Hindlimb muscle (tissue), 1 donor: ENCODE data around the gene TMEM45A. TPM values are rescaled to one million over a fixed set of nuclear protein-coding genes. Genes with fewer than 3 reads are reported as not detected.
"Not testable (repeated sequence)": the region's sequence is repeated elsewhere in the genome, so short reads cannot be mapped to it uniquely, and the experiment has no call there.

Experiments
- DNase-seq: peaks from one replicate; pipeline ENCODE4 v3.0.0-alpha.2; 2013
- polyA plus RNA-seq: library from polyadenylated mRNA; unstranded; fragments of 120-200 nt; gene quantifications from one replicate; pipeline ENCODE4 v1.2.1, GENCODE V29; 2013; ENCODE audit not compliant: insufficient read length

The TMEM45A gene
- polyA plus RNA-seq, 1 donor: 12.1 TPM

- no peak for DNase-seq
Measured at GRCh38 chr3:100535610-100535943, 43.2 kb downstream of the TMEM45A start.

DNA sequence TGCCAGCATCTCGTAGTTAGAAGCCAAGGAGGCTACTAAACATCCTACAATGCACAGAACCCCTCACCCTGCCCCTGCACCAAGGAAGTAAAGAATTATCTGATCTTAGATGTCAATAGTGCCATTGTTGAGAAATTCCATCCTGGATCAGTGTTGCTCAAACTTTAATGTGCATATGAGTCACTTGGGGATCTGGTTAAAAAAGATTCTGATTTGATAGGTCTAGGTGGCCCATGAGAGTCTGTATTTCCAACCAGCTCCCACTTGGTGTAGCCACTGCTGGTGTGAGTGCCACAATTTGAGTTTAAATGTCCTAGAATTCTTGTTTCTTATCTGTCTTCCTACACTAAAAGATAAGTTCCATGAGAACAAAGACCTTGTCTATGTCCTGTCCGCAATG, 43.7 kb downstream of the TMEM45A start:
- DNase-seq: no peak

DNA sequence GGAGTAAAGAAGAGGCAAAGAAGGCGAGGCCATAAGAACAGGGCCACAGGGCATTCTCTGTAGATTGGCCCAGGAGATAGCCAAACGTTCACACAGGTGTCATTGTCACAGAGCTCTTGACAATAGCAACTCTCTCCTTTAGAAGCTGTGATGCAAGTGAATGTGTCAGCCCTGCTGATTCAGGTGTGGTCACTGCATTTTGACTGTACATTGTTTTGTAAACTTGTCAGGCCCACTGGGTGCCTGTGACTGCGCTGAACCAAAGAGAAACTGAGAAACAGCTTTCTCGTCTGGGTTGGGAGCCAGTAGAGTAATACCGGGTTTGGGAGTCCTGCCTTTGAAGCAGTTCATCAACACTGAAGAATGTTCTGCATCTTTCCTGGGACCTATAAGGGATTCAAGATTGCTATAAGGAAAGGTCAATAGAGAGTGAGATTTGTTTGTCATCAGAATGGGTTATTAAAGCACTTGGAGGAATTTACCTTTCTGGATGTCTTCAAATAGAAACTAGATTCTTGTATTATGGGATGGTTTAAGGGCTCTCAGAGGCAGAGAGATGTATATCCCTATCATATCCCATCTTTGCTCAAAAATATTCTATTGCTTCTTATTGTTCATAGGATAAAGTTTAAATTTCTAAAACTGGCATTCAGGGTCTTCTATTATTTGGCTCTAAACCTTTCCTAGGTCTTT, 45.4 kb downstream of the TMEM45A start:
- DNase-seq: no peak

DNA sequence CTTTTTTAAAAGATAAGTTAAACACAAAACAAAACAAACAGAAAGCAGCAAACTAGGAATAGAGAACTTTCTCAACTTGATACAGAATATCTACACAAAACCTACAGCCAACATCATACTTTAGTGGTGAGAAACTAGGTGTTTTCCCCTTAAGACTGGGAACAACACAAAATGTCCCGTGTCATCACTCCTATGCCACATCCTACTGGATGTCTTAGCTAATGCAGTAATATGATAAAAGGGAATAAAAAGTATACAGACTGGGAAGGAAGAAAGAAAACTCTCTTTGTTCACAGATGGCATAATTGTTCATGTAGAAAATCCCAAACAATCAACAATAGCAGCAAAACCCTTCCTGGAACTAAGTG, 45.9 kb downstream of the TMEM45A start:
- no peak for DNase-seq

- DNase-seq: no peak
Measured at GRCh38 chr3:100540791-100541334, 48.4 kb downstream of the TMEM45A start.

GRCh38 chr3:100541428-100541827, 49.0 kb downstream of the TMEM45A start:
- DNase-seq: not testable (repeated sequence)

GRCh38 chr3:100545371-100545770, 53.0 kb downstream of the TMEM45A start:
- DNase-seq: no peak

DNA sequence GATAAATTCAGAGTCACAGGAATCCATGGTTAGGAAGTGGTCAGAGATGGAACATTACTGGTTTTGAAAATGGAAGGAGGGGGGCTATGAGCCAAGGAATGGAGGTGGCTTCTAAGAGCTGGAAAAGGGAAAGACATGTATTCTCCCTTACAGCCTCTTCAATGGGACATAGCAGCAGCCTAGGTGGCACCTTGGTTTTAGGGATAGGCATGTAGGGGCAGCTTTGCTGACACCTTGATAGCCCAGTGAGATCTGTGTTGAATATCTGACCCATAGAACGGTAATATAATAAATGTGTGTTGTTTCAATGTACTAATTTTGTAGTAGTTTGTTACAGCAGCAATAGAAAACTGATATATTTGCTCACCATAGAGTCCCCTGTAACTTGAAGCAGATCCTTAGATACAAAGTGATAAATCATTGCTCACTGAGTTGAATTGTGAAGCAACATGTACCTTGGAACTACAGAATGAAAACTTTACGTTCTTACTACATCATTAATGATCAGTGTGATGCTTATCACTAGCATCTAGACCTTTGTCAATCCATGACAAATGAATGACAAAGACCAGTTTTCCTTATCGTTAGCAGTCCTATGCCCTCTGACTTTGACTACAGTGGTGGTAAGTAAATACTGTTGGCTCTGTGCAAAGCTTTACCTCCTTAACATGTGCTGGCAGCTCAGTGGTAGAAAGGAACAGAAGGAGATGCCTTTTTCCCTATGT, 53.8 kb downstream of the TMEM45A start:
- no peak for DNase-seq

DNA sequence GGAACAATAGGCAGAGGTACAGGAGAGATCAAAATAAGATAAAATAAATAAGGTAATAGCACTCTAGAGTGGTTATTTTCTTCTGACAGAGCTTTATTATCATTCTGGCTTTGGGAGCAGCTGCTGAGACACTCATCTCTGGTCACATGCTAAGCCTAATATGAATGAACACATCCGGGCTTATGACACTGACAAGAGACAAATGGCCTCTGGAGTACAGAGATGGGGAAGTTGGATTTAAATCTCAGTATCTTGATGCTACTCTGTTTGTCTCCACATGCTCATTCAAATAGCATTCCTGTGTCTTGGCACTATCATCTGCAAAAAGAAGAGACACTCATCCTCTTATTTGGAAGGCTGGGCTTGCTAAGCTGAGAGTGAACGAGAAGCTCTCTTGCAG, 55.6 kb downstream of the TMEM45A start:
- no peak for DNase-seq

DNA sequence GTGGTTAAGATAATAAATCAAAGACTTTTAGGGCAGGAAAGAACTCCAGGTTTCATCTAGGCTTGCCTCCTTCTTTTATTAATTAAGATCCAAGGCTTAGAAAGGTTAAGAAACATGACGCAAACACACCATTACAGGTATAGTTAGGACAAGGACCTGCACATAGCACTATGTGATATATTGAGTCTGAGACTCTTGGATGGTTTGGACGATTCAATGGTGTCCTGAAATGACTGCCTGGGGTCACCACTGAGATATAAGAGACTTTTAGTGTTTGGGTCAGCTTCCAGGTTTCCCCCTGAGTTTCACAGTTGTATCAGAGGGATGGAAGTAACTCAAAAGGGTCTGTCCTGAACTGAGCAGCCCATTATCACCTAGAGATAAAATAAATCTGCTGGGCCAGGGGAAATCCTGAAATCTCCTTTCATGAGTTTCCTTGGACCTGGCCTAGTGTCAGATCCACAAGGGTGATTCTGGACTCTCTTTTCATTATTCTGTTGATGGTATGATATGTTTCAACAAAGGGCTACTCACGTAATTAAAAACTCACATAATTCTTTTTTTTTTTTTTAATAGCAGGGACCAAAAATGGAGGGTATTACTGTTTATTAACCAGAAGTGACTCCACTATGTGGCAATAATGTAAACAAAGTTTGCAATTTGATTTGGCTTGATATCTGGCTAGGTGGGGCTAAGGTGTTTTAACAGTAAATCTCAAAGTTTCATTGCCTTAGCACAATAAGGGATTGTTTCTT, 61.4 kb downstream of the TMEM45A start:
- no peak for DNase-seq

DNA sequence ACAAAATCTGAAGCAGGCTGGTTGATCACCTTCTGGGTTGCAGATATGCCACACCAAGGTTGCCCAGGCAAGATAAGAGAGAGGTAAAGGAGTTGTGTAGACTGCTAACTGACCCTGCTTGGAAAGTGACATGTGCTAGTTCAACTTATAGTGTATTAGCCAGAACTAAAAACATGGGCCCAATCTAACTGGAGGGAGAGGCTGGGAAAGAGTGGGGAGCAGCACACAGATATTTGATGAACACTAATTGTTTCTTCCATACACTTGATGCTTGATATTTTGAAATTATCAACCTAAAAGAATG, 61.9 kb downstream of the TMEM45A start:
- no peak for DNase-seq

- DNase-seq: no peak
Measured at GRCh38 chr3:100556673-100557310, 64.4 kb downstream of the TMEM45A start.

DNA sequence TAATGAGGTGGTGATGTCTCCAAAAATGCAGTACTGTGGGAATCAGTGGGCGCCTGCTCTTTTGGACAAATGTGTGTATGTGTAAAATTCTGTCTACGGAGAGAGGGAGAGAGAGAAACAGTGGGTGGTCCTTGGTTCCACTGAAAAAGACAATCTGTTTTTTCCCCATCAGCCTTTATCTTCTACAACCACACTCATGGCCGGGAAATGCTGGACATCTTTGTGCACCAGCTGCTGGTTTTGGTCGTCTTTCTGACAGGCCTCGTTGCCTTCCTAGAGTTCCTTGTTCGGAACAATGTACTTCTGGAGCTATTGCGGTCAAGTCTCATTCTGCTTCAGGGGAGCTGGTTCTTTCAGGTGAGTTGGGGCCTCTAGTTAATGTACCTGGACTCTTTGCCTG, 65.8 kb downstream of the TMEM45A start:
- no peak for DNase-seq

DNA sequence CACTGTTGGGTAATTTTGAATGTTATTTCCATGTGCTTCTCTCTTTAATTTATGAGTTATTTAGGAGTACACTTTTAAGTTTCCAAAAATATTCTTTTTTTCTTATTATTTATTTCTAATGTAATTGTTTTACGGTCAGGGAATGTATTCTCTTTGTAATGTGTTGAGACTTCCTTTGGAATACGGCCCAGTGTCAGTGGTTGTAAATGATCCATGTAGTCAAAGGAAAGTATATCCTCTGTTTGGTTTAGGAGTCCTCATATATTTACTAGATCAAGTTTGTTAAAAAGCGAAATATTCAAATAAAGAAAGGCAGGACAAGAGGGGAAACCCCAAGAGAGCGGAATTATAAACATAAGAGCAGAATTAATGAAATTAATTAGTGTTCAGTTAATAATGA, 68.0 kb downstream of the TMEM45A start:
- no peak for DNase-seq

- DNase-seq: no peak
Measured at GRCh38 chr3:100561459-100562158, 69.2 kb downstream of the TMEM45A start.

DNA sequence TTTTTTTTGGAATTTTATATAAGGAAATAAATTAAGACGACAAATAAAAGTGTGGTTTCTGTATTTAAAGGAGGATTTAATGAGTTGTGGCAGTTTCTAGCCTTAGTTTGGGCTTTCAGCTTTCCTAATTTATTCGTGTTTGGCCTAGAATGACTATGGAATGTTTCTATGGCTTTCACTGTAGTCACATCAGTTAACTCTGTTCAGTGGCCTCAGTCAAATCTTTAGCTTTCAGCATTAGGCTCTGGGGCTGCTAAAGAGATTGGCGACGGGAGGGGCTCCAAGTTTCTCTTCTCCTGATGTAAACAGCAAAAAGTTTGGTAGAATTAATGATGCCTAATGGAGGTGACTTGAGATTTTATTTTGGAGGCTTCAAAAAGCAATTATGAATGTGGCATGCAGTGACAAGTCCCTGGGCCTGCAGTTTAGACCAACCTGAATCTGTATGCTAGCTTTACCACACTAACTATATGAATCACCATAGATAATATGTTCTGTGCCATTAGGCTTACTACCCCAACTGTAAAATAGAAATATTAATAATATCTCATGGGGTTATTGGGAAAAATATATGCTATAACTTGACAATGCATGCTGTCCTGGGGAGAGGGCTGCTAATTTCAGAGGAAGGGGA, 69.9 kb downstream of the TMEM45A start:
- no peak for DNase-seq

- DNase-seq: no peak
Measured at GRCh38 chr3:100563228-100563627, 70.8 kb downstream of the TMEM45A start.

DNA sequence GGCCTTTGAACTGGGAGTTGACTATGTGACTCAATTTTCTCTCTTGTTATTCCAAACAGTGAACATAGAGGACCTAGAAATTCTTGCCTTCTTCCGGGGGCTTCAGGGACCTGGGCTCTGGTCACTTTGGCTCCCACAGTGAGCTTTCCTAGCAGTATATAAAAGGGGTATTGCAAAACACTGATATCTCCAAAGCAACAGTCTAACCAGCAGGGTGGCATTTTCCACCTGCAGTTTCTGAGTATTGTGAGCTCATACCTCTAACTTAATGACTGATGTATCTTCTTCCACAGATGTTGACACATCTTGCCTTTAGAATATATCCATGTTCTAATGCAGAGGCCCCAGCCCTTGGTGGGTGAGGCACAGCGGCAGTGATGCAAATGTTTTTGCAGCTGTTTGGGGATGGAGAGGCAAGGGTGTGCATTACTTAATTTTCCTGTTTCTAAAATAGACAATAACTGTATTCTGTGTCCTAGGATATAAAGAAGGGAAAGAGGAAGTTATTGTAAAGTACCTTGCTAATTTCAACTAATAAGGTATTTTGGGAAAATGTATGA, 71.3 kb downstream of the TMEM45A start:
- no peak for DNase-seq

DNA sequence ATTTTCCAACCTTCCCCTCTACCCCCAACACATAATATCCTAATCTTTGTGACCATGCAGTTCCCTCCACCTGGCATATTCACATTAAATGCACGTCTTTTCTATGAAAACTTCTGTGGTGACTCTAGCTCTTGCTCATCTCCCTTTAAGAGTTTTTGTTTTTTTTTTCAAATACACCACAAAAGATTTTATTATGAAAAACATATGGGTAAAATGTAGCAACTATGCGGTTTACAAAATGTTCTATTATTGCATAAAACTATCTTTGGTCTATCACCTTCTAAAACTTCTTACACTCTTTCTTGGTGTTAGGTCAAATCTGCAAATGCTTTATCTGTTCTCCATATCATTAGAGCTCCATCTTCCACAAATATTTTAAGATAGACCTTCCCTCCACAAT, 78.4 kb downstream of the TMEM45A start:
- no peak for DNase-seq

DNA sequence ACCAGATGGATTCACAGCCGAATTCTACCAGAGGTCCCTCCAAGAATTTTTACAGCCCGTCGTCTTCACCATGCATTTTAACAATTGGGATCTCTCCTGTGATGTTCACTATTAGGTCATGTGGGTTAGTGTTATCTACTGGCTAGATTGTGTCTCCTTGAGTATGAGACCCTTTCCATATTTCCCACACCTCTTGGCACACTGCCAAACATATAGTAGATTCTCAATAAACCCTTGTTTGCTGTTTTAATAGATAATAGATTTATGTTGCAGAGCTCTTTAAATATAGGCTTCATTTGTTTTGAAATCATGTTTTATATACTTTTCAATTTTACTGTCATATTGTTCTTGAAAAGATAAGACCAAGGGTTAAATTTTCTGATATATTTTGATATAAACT, 82.1 kb downstream of the TMEM45A start:
- DNase-seq: no peak

GRCh38 chr3:100575704-100576103, 83.3 kb downstream of the TMEM45A start:
- no peak for DNase-seq
